IMR-90 (cell line): ENCODE results near the gene NINJ2. TPM values are rescaled to one million over a fixed set of nuclear protein-coding genes. Genes with fewer than 3 reads are reported as not detected.

ENCODE experiments used
- ATAC-seq: fragments of 200-7000 bp; cut with Tn5 transposase; 2 replicates; pipeline ENCODE4 v1.9.1; 2020; ENCODE audit warnings: low read depth, mild to moderate bottlenecking, moderate library complexity
- BruUV-seq: library from RNA; stranded (reverse); fragments of 400-500 nt; replicated peaks from 2 replicates; lab custom pipeline; 2021; lab: Mats Ljungman, UMichigan
- CTCF ChIA-PET: fragments of 300-600 bp; formaldehyde crosslinking; extraction: SDS; loops from one replicate; lab custom pipeline; 2021; ENCODE audit warnings: antibody characterized with exemption; lab: Yijun Ruan, JAX
- POLR2A ChIA-PET: fragments of 300-600 bp; sonication (Branson Sonifier 250); formaldehyde crosslinking; loops from one replicate; lab custom pipeline; 2022; ENCODE audit warnings: antibody characterized with exemption; ENCODE audit not compliant: unreplicated experiment; lab: Charles Lee
- DNase-seq: peaks from one replicate; pipeline ENCODE4 v3.0.0; 2013
- H2AFZ ChIP-seq: replicated peaks from 2 replicates; pipeline ENCODE3; 2013; ENCODE audit warnings: low read length, mild to moderate bottlenecking; ENCODE audit not compliant: poor library complexity
- H2AK5ac ChIP-seq: 2 replicates; pipeline ENCODE4 v1.6.1; 2013; ENCODE audit warnings: low read depth, low read length, inconsistent platforms
- H2AK9ac ChIP-seq: replicated peaks from 2 replicates; pipeline ENCODE3; 2013; ENCODE audit warnings: mild to moderate bottlenecking, low read depth, low read length, moderate library complexity; ENCODE audit not compliant: poor library complexity
- H2BK120ac ChIP-seq: 2 replicates; pipeline ENCODE4 v1.6.1; 2013; ENCODE audit warnings: low read depth, low read length, inconsistent platforms
- H2BK15ac ChIP-seq: 3 replicates; pipeline ENCODE4 v1.6.1; 2013; ENCODE audit warnings: low read depth, low read length, inconsistent platforms
- H2BK20ac ChIP-seq: 2 replicates; pipeline ENCODE4 v1.6.1; 2013; ENCODE audit warnings: low read depth, mild to moderate bottlenecking, inconsistent platforms, low read length, moderate library complexity
- H2BK5ac ChIP-seq: 2 replicates; pipeline ENCODE4 v1.6.1; 2013; ENCODE audit warnings: mild to moderate bottlenecking, low read depth, low read length, inconsistent platforms; ENCODE audit not compliant: poor library complexity, severe bottlenecking
- H3K14ac ChIP-seq: replicated peaks from 2 replicates; pipeline ENCODE4 v1.6.1; 2013; ENCODE audit warnings: low read depth, low read length, inconsistent platforms
- H3K18ac ChIP-seq: 2 replicates; pipeline ENCODE4 v1.6.1; 2013; ENCODE audit warnings: low read depth, low read length, control low read depth
- H3K23ac ChIP-seq: 2 replicates; pipeline ENCODE4 v1.6.1; 2013; ENCODE audit warnings: low read depth, low read length, inconsistent platforms
- H3K27ac ChIP-seq: 2 replicates; pipeline ENCODE4 v1.5.1; 2013; ENCODE audit warnings: mild to moderate bottlenecking, control low read depth, low read length; ENCODE audit not compliant: insufficient read depth
- H3K27me3 ChIP-seq: 2 replicates; pipeline ENCODE4 v1.6.1; 2013; ENCODE audit warnings: low read length; ENCODE audit not compliant: control insufficient read depth, insufficient read depth
- H3K36me3 ChIP-seq: 2 replicates; pipeline ENCODE4 v1.6.1; 2013; ENCODE audit warnings: low read length, mixed read lengths; ENCODE audit not compliant: control insufficient read depth, insufficient read depth
- H3K4ac ChIP-seq: 2 replicates; pipeline ENCODE4 v1.6.1; 2013; ENCODE audit warnings: low read depth, low read length, inconsistent platforms
- H3K4me1 ChIP-seq: 2 replicates; pipeline ENCODE4 v1.6.1; 2013; ENCODE audit warnings: low read length, mixed read lengths; ENCODE audit not compliant: control insufficient read depth, insufficient read depth
- H3K4me2 ChIP-seq: 2 replicates; pipeline ENCODE4 v1.6.1; 2013; ENCODE audit warnings: low read depth, mild to moderate bottlenecking, control low read depth, low read length, moderate library complexity
- H3K4me3 ChIP-seq: 2 replicates; pipeline ENCODE4 v1.5.1; 2013; ENCODE audit warnings: low read depth, mild to moderate bottlenecking, control low read depth, low read length, moderate library complexity; ENCODE audit not compliant: insufficient read depth
- H3K56ac ChIP-seq: 2 replicates; pipeline ENCODE4 v1.6.1; 2013; ENCODE audit warnings: low read length, inconsistent platforms; ENCODE audit not compliant: insufficient read depth; ENCODE audit errors: extremely low read depth
- H3K79me1 ChIP-seq, 2 experiments: 2 replicates each; pipeline ENCODE4 v1.6.1; 2013; ENCODE audit warnings: low read length in 2 of 2, inconsistent platforms in 1 of 2, low read depth in 1 of 2
- H3K9ac ChIP-seq: 2 replicates; pipeline ENCODE4 v1.6.1; 2013; ENCODE audit warnings: low read depth, low read length, control low read depth
- H3K9me1 ChIP-seq: 2 replicates; pipeline ENCODE4 v1.6.1; 2013; ENCODE audit warnings: low read length, inconsistent platforms; ENCODE audit not compliant: insufficient read depth
- H3K9me3 ChIP-seq: 2 replicates; pipeline ENCODE4 v1.6.1; 2013; ENCODE audit warnings: low read length; ENCODE audit not compliant: control insufficient read depth, insufficient read depth
- H4K20me1 ChIP-seq: 2 replicates; pipeline ENCODE4 v1.6.1; 2013; ENCODE audit warnings: low read length, inconsistent platforms; ENCODE audit not compliant: insufficient read depth
- H4K5ac ChIP-seq: 2 replicates; pipeline ENCODE4 v1.6.1; 2013; ENCODE audit warnings: mild to moderate bottlenecking, low read depth, low read length, control low read depth
- H4K8ac ChIP-seq, 2 experiments: 2 replicates each; pipeline ENCODE4 v1.6.1; 2013; ENCODE audit warnings: low read depth in 2 of 2, low read length in 2 of 2, control low read depth in 1 of 2, inconsistent platforms in 1 of 2
- H4K91ac ChIP-seq: 2 replicates; pipeline ENCODE4 v1.6.1; 2013; ENCODE audit warnings: low read depth, low read length, inconsistent platforms; ENCODE audit not compliant: insufficient read depth
- BHLHE40 ChIP-seq: fragments of 150-350 bp; IDR thresholded peaks from 2 replicates; pipeline ENCODE4 v1.6.1; 2016; ENCODE audit warnings: mild to moderate bottlenecking, low read depth, low read length
- CEBPB ChIP-seq: IDR thresholded peaks from 2 replicates; pipeline ENCODE4 v1.6.1; 2012; ENCODE audit warnings: low read depth, low read length, improper control_type of control experiment
- CHD1 ChIP-seq: IDR thresholded peaks from 2 replicates; pipeline ENCODE4 v1.6.1; 2012; ENCODE audit warnings: low read depth, low read length, improper control_type of control experiment
- CTCF ChIP-seq: conservative IDR thresholded peaks from 2 replicates; pipeline ENCODE4 v1.5.1; 2012; ENCODE audit warnings: mild to moderate bottlenecking, low read depth, low read length, improper control_type of control experiment
- ELK1 ChIP-seq: fragments of 150-350 bp; IDR thresholded peaks from 2 replicates; pipeline ENCODE4 v1.6.1; 2016; ENCODE audit warnings: low read depth, mild to moderate bottlenecking, low read length, moderate library complexity, borderline replicate concordance
- FOS ChIP-seq: fragments of 150-350 bp; IDR thresholded peaks from 2 replicates; pipeline ENCODE4 v1.6.1; 2016; ENCODE audit warnings: low read depth, low read length
- MAFK ChIP-seq: IDR thresholded peaks from 2 replicates; pipeline ENCODE4 v1.6.1; 2012; ENCODE audit warnings: low read depth, low read length, improper control_type of control experiment
- MAZ ChIP-seq: IDR thresholded peaks from 2 replicates; pipeline ENCODE4 v1.6.1; 2012; ENCODE audit warnings: low read depth, mild to moderate bottlenecking, low read length, improper control_type of control experiment, moderate library complexity, borderline replicate concordance
- MXI1 ChIP-seq: IDR thresholded peaks from 2 replicates; pipeline ENCODE4 v1.6.1; 2012; ENCODE audit warnings: low read depth, mild to moderate bottlenecking, low read length, moderate library complexity, borderline replicate concordance
- NFE2L2 ChIP-seq: fragments of 150-350 bp; IDR thresholded peaks from 2 replicates; pipeline ENCODE4 v1.6.1; 2016; ENCODE audit warnings: low read depth, mild to moderate bottlenecking, low read length
- POLR2A ChIP-seq: IDR thresholded peaks from 2 replicates; pipeline ENCODE4 v1.6.1; 2012; ENCODE audit warnings: mild to moderate bottlenecking, low read depth, low read length
- RAD21 ChIP-seq: IDR thresholded peaks from 2 replicates; pipeline ENCODE4 v1.6.1; 2012; ENCODE audit warnings: low read length, improper control_type of control experiment
- RCOR1 ChIP-seq: IDR thresholded peaks from 2 replicates; pipeline ENCODE4 v1.6.1; 2012; ENCODE audit warnings: mild to moderate bottlenecking, low read length, improper control_type of control experiment; ENCODE audit not compliant: insufficient replicate concordance
- RFX5 ChIP-seq: IDR thresholded peaks from 2 replicates; pipeline ENCODE4 v1.8.0; 2012; ENCODE audit warnings: low read depth, mild to moderate bottlenecking, low read length, moderate library complexity
- SMC3 ChIP-seq: fragments of 150-350 bp; IDR thresholded peaks from 2 replicates; pipeline ENCODE4 v1.6.1; 2016; ENCODE audit warnings: low read depth, mild to moderate bottlenecking, antibody characterized with exemption, low read length, moderate library complexity
- USF2 ChIP-seq: fragments of 150-350 bp; IDR thresholded peaks from 2 replicates; pipeline ENCODE4 v1.6.1; 2017; ENCODE audit warnings: mild to moderate bottlenecking, antibody characterized with exemption, low read length, low read depth
- WGBS, 2 experiments: methylation state at CpG; one replicate each; pipeline versions ENCODE4 v1.1.5 to v1.1.7; 2013; ENCODE audit warnings: missing lambda C conversion rate in 2 of 2; ENCODE audit not compliant: insufficient read length in 1 of 2; ENCODE audit errors: extremely low coverage in 2 of 2; 5-methylcytosine and 5-hydroxymethylcytosine counted together
- dilution Hi-C: fragments of 300-500 bp; cut with HindIII; formaldehyde crosslinking; loops from one replicate; pipeline ENCODE4 v1.14.3; 2018; ENCODE audit warnings: low sequenced_read_pairs; ENCODE audit not compliant: unreplicated experiment
- in situ Hi-C: fragments of 300-500 bp; cut with MboI; formaldehyde crosslinking; loops from 3 replicates; pipeline ENCODE4 v1.14.3; 2019; ENCODE audit warnings: low sequenced_read_pairs, inconsistent platforms, mixed read lengths
- intact Hi-C: fragments of 100-400 bp; cut with micrococcal nuclease; formaldehyde crosslinking; loops from 2 replicates; pipeline ENCODE4 v1.10.0; 2022
- polyA plus RNA-seq, 3 experiments: library from polyadenylated mRNA; depleted of rRNA; stranded (reverse); fragments of >200 nt; gene quantifications; 2 replicates each; pipeline ENCODE4 v1.2.3, GENCODE V29; 2012; ENCODE audit warnings: low replicate concordance in 1 of 3
- total RNA-seq: library from RNA; depleted of rRNA; stranded (reverse); fragments of >200 nt; gene quantifications from 2 replicates; pipeline ENCODE4 v1.2.3, GENCODE V29; 2012

The NINJ2 gene
- total and polyA plus RNA-seq, 2 of the 4 experiments (the other 2 are of a cell fraction), result not detected

- Histone ChIP-seq H3K23ac (no peak overlapping the region), H3K14ac (no peak overlapping the region), H2BK15ac (no peak overlapping the region), H4K5ac (no peak overlapping the region), H3K79me1 (no peaks in the 10 kb centered on the region), H3K9me1 (no peaks in the 10 kb centered on the region), H2AK9ac (no peak overlapping the region), H3K27me3 (peaks cover 30% of the 10 kb centered on the region), H2AFZ (no peak overlapping the region), H2BK5ac (no peak overlapping the region), H3K18ac (no peak overlapping the region), H2BK120ac (no peak overlapping the region), H3K9ac (no peak overlapping the region), H3K4me1 (no peaks in the 10 kb centered on the region), H3K4me3 (no peak overlapping the region), H3K9me3 (no peaks in the 10 kb centered on the region), H4K91ac (no peak overlapping the region), H3K27ac (no peak overlapping the region), H3K36me3 (no peaks in the 10 kb centered on the region), H2AK5ac (no peak overlapping the region), H3K56ac (no peak overlapping the region), H4K20me1 (no peaks in the 10 kb centered on the region), H3K4me2 (no peak overlapping the region), H4K8ac (no peak overlapping the region), H3K4ac (no peak overlapping the region), H2BK20ac (no peak overlapping the region)
- BruUV-seq, result no TSS peak
- ATAC-seq (no peak), DNase-seq (no peak)
- intact Hi-C loops (loop anchor here (10.0 kb wide), 1 partner anchor 60 kb away; no protein-coding TSS in a partner anchor), dilution Hi-C loops (no loop called here), in situ Hi-C loops (no loop called here)
- WGBS, 2 experiments, result 74% methylated on average over 4 of the region's 5 CpGs; no CpG with 5 or more reads in 1 of the 2 experiments
- ChIA-PET POLR2A (no interaction called here), CTCF (no interaction called here)
- no peak for TF ChIP-seq FOS
- no peak for TF ChIP-seq MXI1
- no peak for TF ChIP-seq MAZ
- TF ChIP-seq CEBPB, result no peak
- TF ChIP-seq RFX5, result no peak
- TF ChIP-seq RAD21, result no peak
- no peak for TF ChIP-seq ELK1
- no peak for TF ChIP-seq SMC3
- no peak for TF ChIP-seq MAFK
- no peak for TF ChIP-seq CHD1
- TF ChIP-seq NFE2L2, result no peak
- TF ChIP-seq RCOR1, result no peak
- TF ChIP-seq BHLHE40, result no peak
- TF ChIP-seq USF2, result no peak
- TF ChIP-seq POLR2A, result no peak
- no peak for TF ChIP-seq CTCF
These were observed 1.5 kb upstream of the NINJ2 start for GRCh38 chr12:664779-665092.
